RWPE2 (cell line): ENCODE measurements around the gene FTCDNL1.

Experiments used
- ATAC-seq: fragments of 200-7000 bp; cut with Tn5 transposase; 3 replicates; pipeline ENCODE4 v1.9.1; 2021; ENCODE audit warnings: low read depth
- DNase-seq: peaks from one replicate; pipeline ENCODE4 v3.0.0-alpha.2; 2020; ENCODE audit warnings: low spot score
- H3K27ac ChIP-seq: fragments of 450-650 bp; 2 replicates; pipeline ENCODE4 v1.5.1; 2017; ENCODE audit warnings: mild to moderate bottlenecking; ENCODE audit not compliant: poor library complexity, severe bottlenecking
- H3K27me3 ChIP-seq: fragments of 250-450 bp; sonication (Bioruptor Pico); 2 replicates; pipeline ENCODE4 v1.5.1; 2021; ENCODE audit warnings: mild to moderate bottlenecking, moderate library complexity; ENCODE audit not compliant: insufficient read depth, poor library complexity, severe bottlenecking
- H3K36me3 ChIP-seq: fragments of 250-450 bp; sonication (Bioruptor Pico); 2 replicates; pipeline ENCODE4 v1.5.1; 2020; ENCODE audit warnings: low read depth, mild to moderate bottlenecking, moderate library complexity
- H3K4me1 ChIP-seq: fragments of 250-450 bp; sonication (Bioruptor Pico); 2 replicates; pipeline ENCODE4 v1.5.1; 2021; ENCODE audit warnings: mild to moderate bottlenecking, moderate library complexity; ENCODE audit not compliant: insufficient read depth, poor library complexity, severe bottlenecking
- H3K4me3 ChIP-seq: fragments of 250-450 bp; sonication (Bioruptor Pico); 2 replicates; pipeline ENCODE4 v1.5.1; 2021; ENCODE audit warnings: mild to moderate bottlenecking, moderate library complexity; ENCODE audit not compliant: severe bottlenecking
- H3K9me3 ChIP-seq: fragments of 250-450 bp; sonication (Bioruptor Pico); 2 replicates; pipeline ENCODE4 v1.5.1; 2021; ENCODE audit warnings: mild to moderate bottlenecking, moderate library complexity; ENCODE audit not compliant: severe bottlenecking
- CTCF ChIP-seq: fragments of 450-650 bp; IDR thresholded peaks from one replicate; pipeline ENCODE4 v1.5.1; 2017; ENCODE audit warnings: mild to moderate bottlenecking, moderate library complexity; ENCODE audit not compliant: poor library complexity, severe bottlenecking

The FTCDNL1 gene

DNA sequence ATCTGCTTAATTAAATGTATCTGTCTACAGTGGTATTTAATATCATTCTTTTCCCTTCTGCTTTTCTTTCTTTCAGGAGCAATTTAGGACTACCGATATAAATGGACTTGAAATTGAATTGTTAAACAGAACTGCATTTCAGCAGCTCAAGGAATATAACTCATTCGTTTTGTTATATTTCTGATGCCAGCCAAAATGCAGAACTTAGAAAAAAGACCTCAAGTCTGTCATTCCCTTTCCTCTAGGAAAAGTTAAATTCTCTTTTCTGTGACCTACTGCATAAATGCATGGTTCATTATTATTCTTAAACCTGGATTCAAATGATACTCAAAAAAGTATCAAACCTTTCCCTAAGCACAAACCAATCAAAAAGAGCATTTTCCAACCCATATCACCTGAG lies 21.4 kb downstream of the FTCDNL1 start:
- H3K36me3 ChIP-seq = no peaks in the 10 kb centered on the region
- H3K4me3 ChIP-seq = no peak overlapping the region
- no peak for TF ChIP-seq CTCF
- H3K27ac ChIP-seq = no peak overlapping the region
- no peaks in the 10 kb centered on the region for H3K9me3 ChIP-seq
- no peaks in the 10 kb centered on the region for H3K27me3 ChIP-seq
- ATAC-seq (no peak), DNase-seq (no peak)
- no peaks in the 10 kb centered on the region for H3K4me1 ChIP-seq

GRCh38 chr2:199819746-199820145 lies 31.2 kb downstream of the FTCDNL1 start:
- no peak overlapping the region for H3K4me3 ChIP-seq
- DNase-seq (no peak), ATAC-seq (no peak)
- H3K27ac ChIP-seq = no peak overlapping the region
- no peaks in the 10 kb centered on the region for H3K27me3 ChIP-seq
- no peaks in the 10 kb centered on the region for H3K36me3 ChIP-seq
- H3K4me1 ChIP-seq = no peaks in the 10 kb centered on the region
- H3K9me3 ChIP-seq = no peaks in the 10 kb centered on the region
- no peak for TF ChIP-seq CTCF

DNA sequence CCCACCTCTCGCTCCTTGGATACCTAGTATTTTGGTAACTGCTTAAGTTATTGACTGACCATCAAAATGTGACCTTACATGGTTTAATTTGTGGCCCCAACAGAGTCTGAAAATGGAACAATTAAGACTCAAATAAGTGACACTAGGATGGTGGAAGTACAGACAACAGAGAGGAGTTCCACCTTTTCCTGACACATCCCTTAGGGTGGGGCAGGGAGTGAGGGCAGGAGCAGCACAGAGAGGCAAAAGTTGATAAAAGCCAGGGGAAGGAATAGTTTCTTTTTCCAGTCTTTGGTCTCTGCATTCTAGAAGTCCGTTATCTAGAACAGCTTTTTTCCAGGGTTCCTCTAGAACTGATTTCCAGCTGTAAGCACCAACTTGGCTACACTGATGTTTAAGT lies 32.2 kb downstream of the FTCDNL1 start:
- Histone ChIP-seq H3K4me1 (no peaks in the 10 kb centered on the region), H3K36me3 (no peaks in the 10 kb centered on the region), H3K27ac (no peak overlapping the region), H3K9me3 (no peaks in the 10 kb centered on the region), H3K27me3 (no peaks in the 10 kb centered on the region), H3K4me3 (no peak overlapping the region)
- no peak for ATAC-seq
- TF ChIP-seq CTCF = no peak
- DNase-seq = no peak

GRCh38 chr2:199818026-199818425 lies 33.0 kb downstream of the FTCDNL1 start:
- no peak overlapping the region for H3K4me3 ChIP-seq
- TF ChIP-seq CTCF = no peak
- H3K27me3 ChIP-seq = no peaks in the 10 kb centered on the region
- no peak overlapping the region for H3K27ac ChIP-seq
- ATAC-seq (no peak), DNase-seq (no peak)
- H3K9me3 ChIP-seq = no peaks in the 10 kb centered on the region
- no peaks in the 10 kb centered on the region for H3K4me1 ChIP-seq
- no peaks in the 10 kb centered on the region for H3K36me3 ChIP-seq

- H3K4me3 ChIP-seq = no peak overlapping the region
- H3K27me3 ChIP-seq = no peaks in the 10 kb centered on the region
- no peak for ATAC-seq
- H3K27ac ChIP-seq = no peak overlapping the region
- TF ChIP-seq CTCF = no peak
- no peaks in the 10 kb centered on the region for H3K4me1 ChIP-seq
- no peak for DNase-seq
- H3K36me3 ChIP-seq = no peaks in the 10 kb centered on the region
- no peaks in the 10 kb centered on the region for H3K9me3 ChIP-seq
Measured at GRCh38 chr2:199814817-199815211, 36.2 kb downstream of the FTCDNL1 start.
